SK-N-DZ (cell line): ENCODE data around the gene GRIN2A.

Experiments
- DNase-seq: peaks from one replicate; pipeline ENCODE4 v3.0.0-alpha.2; 2015; ENCODE audit warnings: low spot score

GRIN2A gene

DNA sequence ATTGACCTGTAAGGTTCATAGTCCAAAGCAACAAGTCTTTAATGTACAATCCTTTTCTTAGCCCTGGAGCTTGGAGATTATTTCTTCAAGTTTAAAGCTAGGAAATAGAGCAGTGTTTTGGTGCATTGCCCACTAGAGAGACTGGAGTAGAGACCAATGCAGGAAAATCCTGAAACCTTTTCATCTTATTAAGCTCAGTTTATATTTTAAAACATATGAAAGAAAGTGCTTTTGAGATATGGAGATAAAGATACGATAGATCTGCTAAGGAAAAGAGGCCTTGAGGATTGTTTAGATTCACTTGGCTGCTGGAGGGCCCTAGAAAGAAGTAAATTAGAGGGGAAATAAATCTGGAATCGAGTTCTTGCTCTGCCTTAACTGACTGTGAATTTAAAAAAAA is 212.0 kb downstream of the GRIN2A start:
- no peak for DNase-seq

DNA sequence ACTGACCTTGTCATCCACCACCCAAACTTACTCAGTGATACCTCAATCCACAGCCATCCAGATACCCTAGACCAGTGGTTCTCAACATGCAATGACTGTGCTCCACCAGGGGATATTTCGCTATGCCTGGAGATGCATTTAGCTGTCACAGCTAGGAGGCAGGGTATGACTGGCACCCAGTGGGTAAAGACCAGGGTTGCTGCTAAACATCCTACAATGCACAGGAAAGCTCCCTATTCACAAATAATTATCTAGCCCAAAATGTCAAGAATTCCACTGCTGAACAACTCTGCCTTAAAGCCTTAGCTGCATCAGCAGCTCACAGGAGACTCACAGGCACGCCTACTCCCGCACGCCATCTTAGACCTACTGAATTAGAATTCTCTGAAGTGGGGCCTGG is 212.6 kb downstream of the GRIN2A start:
- DNase-seq, result no peak

DNA sequence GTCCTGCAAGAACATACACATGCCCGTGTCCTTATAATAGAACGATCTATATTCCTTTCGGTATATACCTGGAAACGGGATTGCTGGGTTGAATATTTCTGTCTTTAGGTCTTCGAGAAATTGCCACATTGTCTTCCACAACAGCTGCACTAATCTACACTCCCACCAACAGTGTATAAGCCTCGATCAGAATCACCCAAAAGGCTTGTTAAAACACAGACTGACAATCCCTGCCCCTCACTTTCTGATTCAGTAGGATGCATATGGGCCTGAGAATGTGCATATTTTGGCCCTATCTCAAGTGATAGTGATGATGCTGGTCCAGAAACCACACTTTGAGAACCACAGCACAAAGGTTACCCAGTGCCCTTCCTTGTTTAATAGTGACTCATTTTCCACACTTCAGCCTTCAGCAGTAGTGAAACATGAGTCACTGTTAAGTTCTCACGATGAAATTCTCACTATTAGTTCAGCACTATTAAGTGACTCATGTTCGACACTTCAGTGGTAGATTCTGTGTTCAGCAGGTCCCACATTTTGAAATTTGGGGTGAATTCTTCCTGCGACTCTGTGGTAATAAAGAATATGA is 215.6 kb downstream of the GRIN2A start:
- no peak for DNase-seq

DNA sequence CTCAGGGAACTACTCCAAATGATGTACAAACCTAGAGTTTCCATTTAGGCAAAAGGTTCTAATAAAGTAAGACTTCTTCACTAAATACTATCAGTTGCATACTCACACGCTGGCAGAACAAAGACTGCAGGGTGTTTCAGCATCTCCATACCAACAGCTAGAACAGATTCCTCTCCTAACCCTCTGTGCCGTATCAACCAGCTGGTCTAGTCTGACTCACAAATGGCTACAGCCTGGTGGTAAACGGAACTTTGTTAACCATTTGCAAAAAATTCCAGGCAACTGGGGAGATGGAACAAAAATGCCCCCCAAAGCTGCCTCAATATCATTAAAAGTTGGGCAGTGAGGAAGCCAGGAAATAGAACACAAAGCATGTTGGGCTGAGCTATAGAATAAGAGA is 217.1 kb downstream of the GRIN2A start:
- DNase-seq, result no peak

DNA sequence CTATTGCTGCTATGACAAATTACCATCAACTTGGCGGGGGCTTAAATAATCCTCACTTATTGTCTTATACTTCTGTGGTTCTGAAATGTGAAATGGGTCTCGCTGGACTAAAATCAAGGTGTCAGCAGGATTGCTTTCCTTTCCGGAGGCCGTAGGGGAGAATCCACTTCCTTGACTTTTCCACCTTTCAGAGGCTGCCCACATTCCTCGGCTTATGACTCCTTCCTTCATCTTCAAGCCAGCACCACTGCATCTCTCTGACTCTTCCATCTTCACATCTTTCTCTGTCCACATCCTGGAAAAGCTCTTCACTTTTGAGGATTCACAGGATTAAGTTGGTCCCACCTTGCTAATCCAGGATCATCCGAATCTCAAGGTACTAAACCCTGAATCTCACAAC is 217.8 kb downstream of the GRIN2A start:
- DNase-seq, result no peak

DNA sequence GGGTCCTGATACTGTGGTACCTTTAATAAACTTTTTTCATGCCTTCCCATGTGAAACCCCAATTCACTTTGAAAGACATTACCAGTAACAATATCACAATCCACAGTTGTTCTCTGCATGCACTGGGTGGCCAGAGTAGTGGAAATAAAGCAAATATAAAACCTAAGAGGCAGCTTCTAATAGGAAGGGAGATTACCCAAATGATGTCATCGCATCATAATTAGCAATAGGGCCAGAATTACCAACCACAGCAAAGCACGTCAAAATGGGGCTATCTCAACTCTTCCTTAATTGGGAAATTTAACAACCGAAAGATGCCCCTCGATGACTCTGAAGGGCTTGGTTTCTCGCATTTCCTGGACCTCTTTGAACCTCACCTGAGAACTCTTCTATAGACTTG is 224.8 kb downstream of the GRIN2A start:
- no peak for DNase-seq

DNA sequence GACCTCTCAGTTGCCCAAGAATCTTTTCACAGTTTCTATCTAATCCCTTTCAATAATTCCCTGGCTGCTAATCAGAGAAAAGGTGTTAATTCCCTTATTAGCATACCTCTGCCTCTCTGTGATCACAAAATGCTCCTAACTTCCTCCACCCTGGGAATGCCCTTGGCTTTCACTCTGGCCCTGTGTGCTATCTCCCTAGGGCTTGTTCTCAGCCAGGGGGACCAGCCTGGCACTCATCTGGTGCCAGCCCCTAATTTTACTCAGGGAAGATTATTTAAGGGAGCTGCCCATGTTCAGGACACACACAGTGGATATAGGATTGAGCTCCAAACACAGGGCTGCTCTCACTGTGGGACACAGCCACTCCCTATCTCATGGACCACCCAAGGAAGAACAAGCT is 225.2 kb downstream of the GRIN2A start:
- no peak for DNase-seq

DNA sequence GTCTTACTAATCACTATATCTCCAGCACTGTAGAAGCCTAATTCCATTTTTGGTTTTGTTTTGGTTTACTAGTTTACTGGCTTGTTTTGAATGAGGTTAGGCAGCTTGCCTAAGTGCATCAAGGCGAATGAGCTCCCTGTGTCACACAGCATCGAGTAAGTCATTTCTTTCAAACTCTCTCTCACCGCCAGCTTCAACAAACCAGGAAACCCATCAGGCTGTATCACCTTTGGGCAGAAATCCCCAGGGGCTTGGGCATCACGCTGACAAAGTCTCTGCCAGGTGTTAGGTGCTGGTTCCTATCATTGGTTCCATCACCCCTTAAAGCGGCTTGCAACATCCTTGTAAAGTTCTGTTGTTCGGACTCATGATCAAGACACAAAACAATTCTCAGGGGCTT is 226.6 kb downstream of the GRIN2A start:
- no peak for DNase-seq

DNA sequence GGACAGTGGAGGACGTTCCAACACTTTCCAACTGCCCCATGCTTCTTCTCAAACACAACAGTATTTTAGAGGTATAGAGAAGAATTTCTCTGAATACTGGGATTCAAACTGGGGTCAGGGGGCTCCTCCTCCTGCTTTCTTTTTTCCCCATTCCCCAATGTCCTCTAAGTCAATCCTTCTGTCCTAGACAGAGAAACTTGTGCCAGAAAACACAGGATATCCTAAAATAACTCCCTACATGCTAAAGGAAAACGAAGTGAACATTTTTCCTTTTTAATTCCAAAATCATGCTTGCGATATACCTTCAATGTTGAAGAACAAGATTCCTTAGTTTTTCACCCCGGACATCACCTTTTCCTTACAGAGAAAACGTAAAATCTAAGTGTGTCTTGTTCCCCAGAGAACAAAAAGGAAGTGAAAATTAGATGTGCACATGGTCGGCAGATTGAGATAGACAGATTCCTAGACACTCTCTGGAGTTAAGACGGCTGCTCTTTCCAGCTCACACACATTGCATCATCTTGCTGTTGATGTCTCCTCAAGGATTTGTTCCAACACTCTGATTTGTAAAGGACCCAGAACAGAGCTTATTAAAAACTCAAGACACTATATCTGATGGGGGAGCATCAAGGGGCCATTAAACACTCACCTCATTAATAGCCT is 228.2 kb downstream of the GRIN2A start:
- no peak for DNase-seq

DNA sequence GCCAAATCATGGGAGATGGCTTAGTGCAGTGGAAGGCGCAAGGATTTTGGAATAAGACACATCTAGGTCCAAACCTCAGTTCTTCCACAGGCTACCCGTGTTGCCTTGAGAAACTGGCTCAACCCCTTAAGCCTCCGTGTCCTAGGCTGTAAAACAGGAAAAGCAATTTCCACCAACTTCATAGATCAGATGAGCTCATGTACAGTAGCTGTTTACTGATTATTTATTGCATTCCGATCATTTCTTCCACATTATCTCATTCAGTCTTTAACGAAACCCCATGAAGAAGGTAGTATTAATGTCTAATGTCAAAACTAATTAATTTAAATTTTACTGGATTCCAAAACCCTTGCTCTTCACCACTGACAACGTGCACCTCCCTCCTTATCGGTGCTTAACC is 231.6 kb downstream of the GRIN2A start:
- DNase-seq, result no peak

DNA sequence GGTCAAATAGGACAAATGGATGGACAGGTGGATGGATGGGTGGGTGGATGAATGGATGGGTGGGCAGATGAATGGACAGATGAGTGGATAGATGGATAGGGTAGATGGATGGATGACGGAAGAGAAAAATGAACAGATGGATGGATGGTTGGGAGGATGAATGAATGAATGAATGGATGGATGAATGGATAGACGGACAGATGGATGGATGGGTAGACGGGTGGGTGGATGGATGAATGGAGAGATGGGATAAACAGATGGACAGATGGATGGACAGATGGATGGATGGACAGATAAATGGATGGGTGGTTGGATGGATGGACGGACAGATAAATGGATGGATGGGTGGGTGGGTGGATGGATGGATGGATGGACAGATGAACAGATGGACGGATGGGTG is 232.8 kb downstream of the GRIN2A start:
- no peak for DNase-seq

DNA sequence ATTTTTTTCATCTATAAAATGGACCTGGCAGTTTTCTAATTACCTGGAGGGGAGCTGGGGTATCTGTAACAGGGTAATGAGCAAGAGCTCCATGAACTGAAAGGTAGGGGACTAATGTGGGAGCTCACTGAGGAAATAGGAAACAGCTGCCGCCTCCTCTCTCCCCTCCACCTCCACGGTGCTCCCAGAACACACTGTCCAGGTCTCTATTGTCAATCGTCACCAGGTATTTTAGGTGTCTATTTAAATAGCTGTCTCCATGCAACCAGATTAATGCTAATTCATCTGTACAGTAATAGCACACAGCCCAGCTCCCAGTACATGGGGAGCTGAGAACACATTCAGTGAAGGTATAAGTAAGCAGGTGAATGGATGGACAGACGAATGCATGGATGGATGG is 233.3 kb downstream of the GRIN2A start:
- no peak for DNase-seq

DNA sequence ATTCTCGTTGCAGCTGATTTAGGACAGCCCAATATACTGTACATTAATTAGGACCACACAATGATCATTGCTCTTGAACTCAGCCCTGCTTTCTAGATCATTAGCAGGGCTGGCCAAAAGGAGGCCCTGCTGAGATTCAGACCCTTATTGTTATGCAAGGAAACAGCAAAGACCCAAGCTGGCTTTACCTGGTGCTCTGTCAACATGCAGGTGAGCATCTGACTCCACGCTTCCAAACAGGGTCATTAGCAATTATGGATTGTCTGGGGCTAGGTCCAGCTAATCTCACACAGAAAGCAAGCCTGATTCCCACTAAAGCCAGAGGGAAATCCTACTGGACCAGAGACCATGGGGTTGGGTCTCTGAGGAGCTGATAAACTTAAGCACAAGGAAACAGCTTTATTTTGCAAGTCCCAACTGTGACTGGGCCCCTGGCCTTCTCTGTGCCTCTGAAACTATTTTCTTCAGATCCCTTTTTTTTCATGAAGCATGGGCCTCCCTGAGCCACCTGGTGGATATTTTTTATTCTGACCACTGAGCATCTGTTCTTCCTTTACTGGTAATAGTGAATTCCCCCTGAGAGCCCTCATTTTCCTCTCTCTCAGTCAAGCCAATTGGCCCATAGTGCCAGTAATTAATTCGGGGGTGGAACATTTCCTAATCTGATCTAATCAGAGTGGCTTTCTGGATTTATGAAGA is 236.1 kb downstream of the GRIN2A start:
- DNase-seq, result no peak

DNA sequence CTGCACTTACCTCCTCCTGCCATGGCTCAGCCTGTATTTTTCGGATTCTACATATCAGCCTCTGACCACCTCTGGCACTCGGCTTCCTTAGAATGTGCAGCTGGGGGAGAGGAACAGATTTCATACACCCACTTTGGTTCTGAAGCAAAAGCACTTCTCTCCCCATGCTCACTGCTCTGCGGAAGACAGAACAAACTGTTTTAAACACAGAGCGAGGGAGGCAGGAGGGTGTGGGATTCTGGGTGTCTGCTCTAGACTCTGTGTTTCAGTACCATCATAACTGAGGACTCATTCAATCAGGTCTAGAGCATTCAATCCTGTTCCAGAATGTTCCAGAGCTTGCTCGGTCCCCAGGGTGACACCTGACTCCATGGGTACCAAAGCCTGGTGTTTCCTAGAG is 239.1 kb downstream of the GRIN2A start:
- no peak for DNase-seq

DNA sequence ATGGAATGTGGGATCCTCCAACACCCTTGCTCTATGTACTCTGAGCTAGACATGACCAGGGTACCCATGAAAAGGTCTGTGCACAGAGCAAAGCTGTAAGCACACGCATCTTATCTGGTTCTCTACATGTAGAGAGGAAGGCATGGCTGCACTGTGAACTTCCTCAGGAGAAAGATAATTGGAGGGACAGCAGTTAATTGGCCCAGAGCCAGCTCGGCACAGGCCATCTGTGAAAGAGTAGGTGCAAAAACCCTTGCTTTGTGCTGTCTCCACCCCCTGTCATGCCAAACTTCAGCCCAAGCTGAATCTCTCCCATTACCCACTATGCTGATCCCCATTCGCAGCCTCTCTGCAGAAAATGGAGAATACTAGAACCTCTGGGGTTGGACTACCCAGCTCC is 241.0 kb downstream of the GRIN2A start:
- no peak for DNase-seq

DNA sequence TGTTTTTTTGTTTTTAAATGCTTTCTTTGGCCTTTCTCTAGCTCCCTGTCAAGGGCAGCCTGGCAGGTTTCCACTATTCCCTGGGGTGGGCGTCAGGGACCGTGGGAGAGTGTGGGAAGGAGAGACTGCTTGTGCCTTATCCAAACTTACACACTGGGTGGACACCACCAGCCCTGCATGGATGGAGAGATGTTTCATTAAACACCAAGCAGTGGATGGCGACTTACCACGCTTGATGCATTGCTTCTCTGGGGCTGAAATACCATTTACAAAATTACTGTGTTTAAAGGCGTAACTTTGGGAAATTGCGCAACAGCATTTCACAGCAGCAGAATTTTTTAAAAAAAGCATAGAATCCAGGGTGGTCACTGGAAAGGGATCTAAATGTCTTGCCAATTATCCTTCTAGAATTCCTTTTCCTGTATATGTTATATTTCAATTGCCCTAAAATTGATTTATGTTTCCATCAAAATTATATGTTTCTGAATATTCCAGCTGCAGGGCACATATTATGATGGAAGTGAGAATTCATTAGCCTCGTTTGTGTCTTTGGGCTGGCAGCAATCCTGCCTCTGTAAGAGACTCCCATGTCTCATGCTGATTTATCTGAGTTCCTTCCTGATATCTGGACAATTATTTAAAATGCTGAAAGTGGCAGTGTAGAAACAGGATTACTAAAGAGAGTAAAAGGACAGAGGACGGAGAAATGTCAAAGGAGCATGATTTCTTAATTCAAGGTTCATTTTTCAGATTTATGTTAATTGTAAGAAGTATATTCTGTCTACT is 247.3 kb downstream of the GRIN2A start:
- DNase-seq, result no peak

DNA sequence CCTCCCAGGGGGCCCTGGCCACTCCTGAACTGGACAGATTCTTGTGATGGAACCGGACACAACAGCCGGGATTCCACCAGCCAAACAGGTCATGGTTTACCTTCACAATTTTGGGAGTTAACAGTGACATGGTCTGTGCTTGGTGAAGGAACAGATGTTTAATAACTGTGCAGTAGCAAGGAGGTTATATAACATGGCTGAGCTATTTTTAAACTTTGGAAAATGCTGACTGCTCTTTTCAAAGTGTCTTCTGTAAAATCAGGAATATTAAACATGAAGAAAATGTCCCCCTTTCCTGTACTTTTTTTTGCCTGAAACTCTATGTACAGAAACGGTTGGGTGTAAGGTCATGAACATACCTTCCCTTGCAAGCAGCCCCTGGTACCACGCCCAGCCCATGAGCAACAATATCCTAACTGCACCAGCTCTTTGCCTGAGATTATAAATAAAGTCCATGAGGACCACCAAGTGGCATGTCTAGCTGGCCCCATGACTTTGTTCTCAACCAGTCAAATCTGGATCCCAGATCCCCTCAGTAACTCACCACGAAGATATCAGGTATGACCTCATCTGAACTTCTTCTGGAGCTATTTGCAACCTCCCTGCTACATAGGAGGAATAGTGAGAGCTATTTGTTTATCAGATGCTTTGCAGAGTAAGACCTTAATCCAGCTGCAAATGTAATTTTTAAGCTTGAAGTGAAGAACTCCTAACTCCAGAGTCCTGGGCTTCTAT is 249.1 kb downstream of the GRIN2A start:
- DNase-seq, result no peak

DNA sequence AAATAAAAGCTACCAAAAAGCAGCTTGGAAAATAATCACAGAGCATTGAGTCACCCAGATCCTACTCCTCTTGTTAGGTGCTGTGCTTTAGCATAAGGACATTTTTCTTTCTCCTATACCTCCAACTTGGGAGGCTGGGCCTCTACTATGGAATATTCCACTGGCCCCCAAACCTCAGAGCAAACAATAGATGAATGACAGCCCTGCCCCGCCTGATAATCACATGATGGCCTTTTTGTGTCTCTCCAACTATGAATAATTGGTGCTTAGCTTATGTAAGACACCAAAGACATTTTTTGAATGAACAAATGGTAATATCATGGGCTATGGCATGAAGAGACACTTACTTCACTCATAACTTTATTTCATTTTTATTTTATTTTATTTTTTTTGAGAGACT is 250.2 kb downstream of the GRIN2A start:
- no peak for DNase-seq

DNA sequence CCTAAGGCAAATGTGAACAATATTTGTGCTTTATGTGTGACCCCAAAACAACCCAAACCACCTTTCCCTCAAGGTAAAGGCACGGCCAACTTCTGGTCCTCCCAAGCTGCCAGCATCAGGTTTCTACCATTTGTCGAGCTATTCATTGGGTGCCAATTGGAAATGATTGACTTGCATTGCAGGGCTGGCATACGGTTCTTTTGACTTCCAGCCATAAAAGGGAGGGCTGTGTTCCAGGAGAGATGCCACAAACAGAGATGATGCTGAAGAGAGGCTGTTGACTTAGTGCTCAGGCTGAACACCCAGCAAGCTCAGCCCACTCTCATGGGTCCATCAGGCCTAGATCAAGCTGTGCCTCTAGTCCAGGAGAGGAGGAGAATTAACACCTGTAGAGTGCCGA is 252.4 kb downstream of the GRIN2A start:
- DNase-seq, result no peak

DNA sequence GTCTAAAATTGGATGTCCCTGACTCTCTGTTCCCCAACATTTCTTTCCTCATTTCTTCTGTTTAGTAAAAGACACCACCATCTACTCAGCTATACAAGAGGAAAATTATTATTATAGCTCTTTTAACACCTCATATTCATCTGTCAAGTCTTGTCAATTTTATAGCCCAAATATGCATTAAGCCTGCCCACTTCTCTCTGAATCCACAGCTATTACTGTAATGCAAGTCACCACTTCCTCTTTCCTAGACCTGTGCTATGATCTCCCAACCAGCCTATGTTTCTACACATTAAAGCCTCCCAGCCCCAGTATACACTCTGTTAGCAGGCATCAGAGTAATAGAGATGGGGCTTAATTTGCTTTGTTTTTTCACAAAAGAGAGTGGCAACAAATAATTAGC is 252.9 kb downstream of the GRIN2A start:
- no peak for DNase-seq

DNA sequence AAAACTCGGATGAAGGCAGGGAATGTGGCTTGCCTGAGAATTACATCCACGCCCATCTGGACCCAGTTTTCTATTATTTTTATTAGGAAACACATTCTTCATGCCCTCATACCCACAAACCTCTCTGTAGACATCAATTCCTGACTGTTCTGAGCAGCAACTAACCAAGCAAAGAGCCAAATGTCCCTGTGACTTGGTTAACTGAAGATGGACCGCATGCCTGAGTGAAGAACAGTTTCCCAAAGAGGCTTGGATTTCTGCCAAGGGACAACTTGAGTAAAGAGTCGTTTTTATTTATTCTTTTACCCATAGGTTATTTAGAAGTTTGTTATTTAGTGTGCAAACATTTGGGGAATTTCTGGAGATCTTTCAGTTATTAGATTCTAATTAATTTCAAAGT is 259.8 kb downstream of the GRIN2A start:
- no peak for DNase-seq

DNA sequence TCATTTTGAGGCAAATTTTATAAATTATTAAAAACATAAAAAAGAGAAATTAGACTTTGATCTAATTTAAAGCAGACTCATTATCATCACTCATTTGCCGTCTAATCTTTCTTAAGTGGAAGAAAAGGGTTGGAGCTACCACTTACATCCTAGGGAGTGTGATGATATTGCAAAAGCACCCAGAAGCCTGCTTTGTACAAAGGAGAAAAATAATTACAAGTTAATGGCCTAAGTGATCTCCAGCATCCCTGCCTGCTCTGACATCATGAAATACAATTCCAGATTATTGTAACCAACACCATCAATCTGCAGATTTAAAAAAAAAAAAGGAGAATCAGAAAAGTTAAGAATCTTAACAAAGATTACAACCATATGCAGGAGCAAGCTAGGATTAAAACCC is 260.2 kb downstream of the GRIN2A start:
- no peak for DNase-seq
